Stimulated activated CD4-positive, alpha-beta T cell treated with anti-CD3 and anti-CD28 coated beads, TNF-alpha, amount 100 ng/mL, for 4 hours (primary cell): ENCODE data around the gene CACNG5.

Source experiments
- DNase-seq, 3 experiments: peaks; one replicate each; pipeline ENCODE4 v3.0.0-alpha.2; 2020; ENCODE audit warnings: low read depth in 3 of 3

CACNG5 gene

GRCh38 chr17:66826856-66827255 is 8.1 kb upstream of the CACNG5 start:
- no peak for DNase-seq

- DNase-seq, result no peak
Observed at GRCh38 chr17:66829386-66829864, 5.5 kb upstream of the CACNG5 start.

DNA sequence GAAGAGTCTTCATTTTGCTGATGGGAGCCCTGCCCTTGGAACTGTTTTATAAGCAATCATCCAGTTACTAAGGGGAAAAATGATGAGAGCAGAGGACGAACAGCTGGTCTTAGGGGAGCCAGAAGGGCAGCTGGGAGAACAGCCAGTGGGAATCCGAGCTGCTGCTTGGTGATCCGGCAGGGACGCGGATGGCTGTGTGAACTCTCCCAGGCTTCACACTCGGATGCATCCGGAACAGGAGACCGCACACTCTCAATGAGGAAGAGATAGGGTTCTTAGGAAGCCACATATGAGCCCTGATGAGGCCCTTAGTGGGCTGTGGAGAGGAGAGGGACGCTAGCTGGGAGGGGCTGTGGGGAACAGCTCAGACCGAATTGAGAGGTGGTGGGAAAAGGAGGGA is 5.0 kb upstream of the CACNG5 start:
- DNase-seq, result no peak

GRCh38 chr17:66830451-66830850 is 4.5 kb upstream of the CACNG5 start:
- no peak for DNase-seq

DNA sequence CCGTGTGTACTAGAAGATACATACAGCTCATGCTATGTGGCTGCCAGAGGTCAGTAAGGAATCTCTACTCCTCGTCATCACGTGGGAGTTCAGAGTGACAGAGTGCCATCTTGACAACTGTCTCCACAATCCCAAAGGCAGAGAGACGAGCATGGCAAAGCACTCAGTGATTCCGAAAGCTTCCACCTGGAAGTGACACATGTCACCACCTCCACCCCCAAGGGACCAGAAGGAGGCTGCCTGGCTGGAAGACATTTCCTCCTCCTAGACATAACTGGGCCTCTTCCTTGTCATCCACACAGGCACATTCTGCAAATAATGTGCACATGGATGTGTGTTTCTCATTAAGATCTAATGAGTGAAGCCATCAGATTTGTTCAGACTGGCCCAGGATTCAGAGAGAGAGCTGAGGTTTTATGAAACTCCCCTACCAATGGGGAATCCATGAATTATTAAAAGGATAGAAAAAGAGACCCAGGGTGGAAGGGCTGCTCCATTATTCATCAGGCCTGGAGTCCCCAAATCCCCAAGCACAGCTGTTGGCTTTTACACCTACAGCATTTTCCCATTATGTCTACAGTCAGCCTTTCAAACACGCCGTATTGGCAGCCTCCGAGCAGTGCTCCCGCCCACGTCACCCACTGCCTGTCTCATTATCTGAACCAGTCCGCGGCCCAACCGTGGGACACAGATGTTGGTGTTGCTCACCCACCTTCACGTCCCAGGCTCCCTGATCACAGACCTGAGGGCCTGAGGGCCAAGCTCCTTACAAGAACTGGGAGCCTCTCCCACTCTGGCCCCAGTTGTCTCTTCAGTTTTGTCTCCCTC is 3.3 kb upstream of the CACNG5 start:
- no peak for DNase-seq

DNA sequence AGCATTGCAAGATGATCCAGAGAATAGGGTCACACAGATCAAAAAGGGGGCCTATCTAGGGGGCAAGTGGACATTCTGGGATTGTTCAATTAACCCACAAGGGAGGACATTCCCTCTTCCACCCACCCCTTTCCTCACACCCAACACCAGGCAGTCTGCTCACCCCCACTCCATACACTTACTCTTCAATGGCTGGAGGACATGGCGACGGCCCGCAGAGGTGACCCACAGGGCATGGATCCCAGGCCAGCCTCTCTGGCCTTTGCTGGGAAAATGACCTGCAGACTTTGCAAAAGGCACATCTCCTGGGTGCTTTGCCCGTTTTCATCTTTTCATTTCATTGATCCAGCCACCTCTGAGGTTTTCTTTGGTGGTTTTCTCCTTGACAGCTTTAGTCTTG is 1.7 kb upstream of the CACNG5 start:
- DNase-seq, result no peak

DNA sequence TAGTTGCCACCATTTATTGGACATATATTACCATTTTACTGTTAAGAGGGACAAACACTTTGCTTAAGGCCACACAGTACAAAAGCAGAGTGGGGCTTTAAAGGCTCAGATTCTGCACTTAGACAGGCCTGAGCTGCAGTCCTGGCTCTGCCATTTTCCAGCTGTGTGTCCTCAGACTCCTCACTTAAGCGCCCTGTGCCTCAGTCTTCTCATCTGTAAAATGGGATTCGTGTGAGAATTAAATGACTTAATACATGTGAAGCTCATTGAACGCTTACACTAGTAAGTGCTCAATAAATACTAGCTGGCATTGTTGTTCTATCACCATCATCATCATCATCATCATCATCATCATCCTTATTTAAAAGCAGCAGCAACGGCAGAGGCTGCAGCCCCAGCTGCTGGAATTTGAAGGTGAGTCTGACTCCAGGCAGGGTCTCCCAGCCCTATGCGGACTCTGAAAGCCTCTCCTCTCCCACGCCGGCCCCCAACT is 445 bp upstream of the CACNG5 start:
- DNase-seq, result no peak

DNA sequence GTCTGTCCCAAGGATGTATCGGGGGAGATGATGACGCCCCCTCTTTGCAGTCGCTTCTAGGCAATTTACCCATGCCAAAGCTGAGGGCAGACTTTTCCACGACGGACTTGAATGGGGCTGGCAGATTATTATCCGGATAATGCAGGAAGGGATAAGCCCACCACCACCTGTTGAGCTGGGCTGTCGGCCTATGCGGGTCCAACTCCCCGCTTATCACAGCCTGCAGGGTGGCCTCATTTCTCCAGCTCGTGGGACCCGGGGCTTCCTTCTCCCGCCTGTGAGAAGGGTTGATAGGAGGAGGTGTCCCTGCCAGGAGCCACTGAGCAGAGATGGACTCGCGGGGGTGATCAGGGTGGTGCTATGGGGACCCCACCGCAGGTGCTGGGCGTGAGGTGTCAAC is 559 bp downstream of the CACNG5 start:
- DNase-seq, result no peak

GRCh38 chr17:66836063-66837005 is 1.4 kb downstream of the CACNG5 start:
- DNase-seq, result no peak

GRCh38 chr17:66837226-66837625 is 2.3 kb downstream of the CACNG5 start:
- no peak for DNase-seq

GRCh38 chr17:66837885-66838665 is 3.2 kb downstream of the CACNG5 start:
- DNase-seq, result no peak

- no peak for DNase-seq
Observed at GRCh38 chr17:66839616-66840015, 4.7 kb downstream of the CACNG5 start.

- no peak for DNase-seq
Observed at GRCh38 chr17:66840061-66840460, 5.1 kb downstream of the CACNG5 start.

DNA sequence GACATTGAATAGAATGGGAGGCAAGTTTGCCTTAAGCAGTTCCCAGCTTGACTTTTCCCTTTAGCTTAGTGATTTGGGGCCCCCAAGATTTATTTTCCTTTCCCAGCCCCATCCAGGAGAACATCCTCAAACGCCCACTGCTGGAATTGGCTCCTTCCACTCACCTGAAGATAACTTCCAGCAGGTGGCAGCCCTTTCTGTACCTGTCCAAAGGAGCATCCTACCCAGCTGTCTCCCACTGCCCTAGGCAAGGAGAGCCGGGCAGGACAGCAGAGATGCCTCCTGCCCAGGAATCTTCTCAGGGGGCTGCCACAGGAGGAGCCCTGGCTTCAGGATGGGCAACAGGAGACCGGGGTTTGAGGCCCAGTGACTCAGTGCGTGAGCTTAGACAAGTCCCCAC is 6.4 kb downstream of the CACNG5 start:
- DNase-seq, result no peak

DNA sequence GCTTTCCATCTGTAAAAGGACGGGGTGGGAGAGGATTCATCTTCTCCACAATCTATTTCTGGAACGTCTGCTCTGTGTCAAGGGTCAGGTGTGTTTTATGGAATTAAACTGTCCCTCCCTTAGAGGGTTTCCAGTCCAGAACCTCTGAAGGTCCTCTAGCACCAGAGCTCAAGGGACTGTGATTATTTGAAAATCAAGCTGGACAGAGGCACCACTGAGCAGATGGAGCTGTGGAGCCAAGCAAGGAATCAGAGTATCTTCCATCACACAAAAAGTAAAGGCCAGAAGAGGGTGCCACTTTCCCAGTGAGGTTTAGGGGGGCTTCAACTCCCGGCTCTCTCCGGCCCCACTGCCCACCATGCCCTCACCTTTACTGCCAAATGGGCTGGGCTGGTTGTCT is 6.8 kb downstream of the CACNG5 start:
- no peak for DNase-seq

GRCh38 chr17:66842505-66842904 is 7.6 kb downstream of the CACNG5 start:
- no peak for DNase-seq

DNA sequence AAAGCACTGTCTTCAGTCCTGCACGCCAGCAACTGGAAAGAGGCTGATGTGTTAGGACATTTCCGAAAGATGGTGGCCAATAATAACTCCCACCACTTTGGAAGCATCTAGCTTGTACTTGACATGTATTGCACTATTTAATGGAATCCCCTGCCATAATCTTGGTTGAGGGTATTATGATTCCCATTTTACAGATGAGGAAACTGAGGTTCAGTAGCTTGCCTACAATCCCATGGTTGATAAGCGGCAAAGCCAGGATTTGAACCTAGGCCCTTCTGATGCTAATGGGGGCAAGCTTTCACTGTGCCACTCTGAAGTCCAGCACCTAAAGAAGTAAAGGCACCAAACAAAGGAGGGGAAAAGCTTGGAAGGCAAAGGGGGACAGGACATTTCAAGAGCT is 8.0 kb downstream of the CACNG5 start:
- DNase-seq, result no peak

DNA sequence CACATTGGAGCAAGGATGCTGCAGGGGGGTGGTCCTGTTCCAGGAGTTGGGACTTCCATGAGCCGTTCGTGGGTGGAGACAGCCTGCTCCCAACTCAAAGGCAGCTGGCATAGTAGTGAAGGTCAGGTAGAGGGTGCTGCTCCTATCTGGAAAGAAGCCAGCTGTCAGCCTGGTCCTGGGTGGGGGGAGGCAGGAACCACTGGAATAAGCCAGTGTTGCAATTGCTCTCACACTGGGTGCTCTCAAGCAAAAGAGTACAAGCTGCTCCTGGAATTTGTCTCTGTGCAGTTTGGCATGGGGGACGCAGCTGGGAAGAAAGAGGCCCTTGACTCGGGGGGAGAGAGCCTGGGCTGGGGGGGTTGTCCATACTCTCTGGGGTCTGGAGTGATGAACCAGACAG is 8.7 kb downstream of the CACNG5 start:
- no peak for DNase-seq

- DNase-seq, result no peak
Observed at GRCh38 chr17:66847704-66848103, 12.8 kb downstream of the CACNG5 start.

DNA sequence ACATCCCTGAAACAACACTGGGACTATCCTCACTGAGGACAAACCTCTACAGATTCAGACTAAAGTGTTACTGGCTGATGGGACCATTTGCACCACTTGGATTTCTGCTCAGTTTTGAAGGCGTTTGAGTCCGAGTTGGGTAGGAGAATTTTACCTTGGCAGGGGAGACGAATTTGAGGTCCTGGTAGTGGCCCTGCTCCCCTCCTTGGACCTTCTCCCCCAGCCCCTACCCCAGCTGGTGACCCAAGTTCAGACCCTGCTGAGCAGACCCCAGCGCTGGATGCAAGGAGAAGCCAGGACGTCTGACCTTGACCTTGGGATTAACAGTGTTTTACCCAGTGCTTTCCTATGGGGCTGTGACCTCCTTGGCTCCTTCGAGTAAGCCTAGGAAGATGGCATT is 13.6 kb downstream of the CACNG5 start:
- no peak for DNase-seq

GRCh38 chr17:66849032-66849655 is 14.2 kb downstream of the CACNG5 start:
- no peak for DNase-seq
